Measurements from ENCODE around the gene WDFY3.

WDFY3 gene

GRCh38 chr4:84948056-84948455, 18.4 kb downstream of the WDFY3 start:
- DNase-seq (ENCODE audit: low spot score): peak; percentile 12

GRCh38 chr4:84944947-84945346, 21.5 kb downstream of the WDFY3 start:
- DNase-seq (ENCODE audit: low spot score): peak; percentile 11

GRCh38 chr4:84940960-84941359, 25.5 kb downstream of the WDFY3 start:
- DNase-seq (ENCODE audit: low spot score): no peak

- DNase-seq (ENCODE audit: low spot score): no peak
Measured at GRCh38 chr4:84939113-84939512, 27.4 kb downstream of the WDFY3 start.

- DNase-seq (ENCODE audit: low spot score): peak; percentile 82
Measured at GRCh38 chr4:84938316-84938715, 28.2 kb downstream of the WDFY3 start.

- no peak for DNase-seq (ENCODE audit: low spot score)
Measured at GRCh38 chr4:84937381-84937977, 29.0 kb downstream of the WDFY3 start.

- no peak for DNase-seq (ENCODE audit: low spot score)
Measured at GRCh38 chr4:84936123-84936522, 30.4 kb downstream of the WDFY3 start.

- no peak for DNase-seq (ENCODE audit: low spot score)
Measured at GRCh38 chr4:84932462-84932861, 34.0 kb downstream of the WDFY3 start.

- no peak for DNase-seq (ENCODE audit: low spot score)
Measured at GRCh38 chr4:84931961-84932360, 34.5 kb downstream of the WDFY3 start.

- no peak for DNase-seq (ENCODE audit: low spot score)
Measured at GRCh38 chr4:84931274-84931673, 35.2 kb downstream of the WDFY3 start.

GRCh38 chr4:84928089-84928488, 38.4 kb downstream of the WDFY3 start:
- DNase-seq (ENCODE audit: low spot score): no peak

- DNase-seq (ENCODE audit: low spot score): no peak
Measured at GRCh38 chr4:84927428-84927827, 39.1 kb downstream of the WDFY3 start.

GRCh38 chr4:84925558-84925957, 40.9 kb downstream of the WDFY3 start:
- DNase-seq (ENCODE audit: low spot score): no peak

GRCh38 chr4:84924434-84924833, 42.1 kb downstream of the WDFY3 start:
- DNase-seq (ENCODE audit: low spot score): no peak

- peak; percentile 57 for DNase-seq (ENCODE audit: low spot score)
Measured at GRCh38 chr4:84920617-84921016, 45.9 kb downstream of the WDFY3 start.

- no peak for DNase-seq (ENCODE audit: low spot score)
Measured at GRCh38 chr4:84917869-84918600, 48.5 kb downstream of the WDFY3 start.

GRCh38 chr4:84917086-84917821, 49.2 kb downstream of the WDFY3 start:
- DNase-seq (ENCODE audit: low spot score): no peak

GRCh38 chr4:84916227-84916626, 50.3 kb downstream of the WDFY3 start:
- DNase-seq (ENCODE audit: low spot score): no peak

GRCh38 chr4:84915396-84915780, 51.1 kb downstream of the WDFY3 start:
- no peak for DNase-seq (ENCODE audit: low spot score)

- DNase-seq (ENCODE audit: low spot score): no peak
Measured at GRCh38 chr4:84914686-84915395, 51.6 kb downstream of the WDFY3 start.

GRCh38 chr4:84913176-84913575, 53.3 kb downstream of the WDFY3 start:
- DNase-seq (ENCODE audit: low spot score): no peak

GRCh38 chr4:84912741-84913140, 53.7 kb downstream of the WDFY3 start:
- DNase-seq (ENCODE audit: low spot score): no peak

- no peak for DNase-seq (ENCODE audit: low spot score)
Measured at GRCh38 chr4:84908876-84909275, 57.6 kb downstream of the WDFY3 start.

All from AG08395 (cell line).